Dedifferentiated amniotic fluid mesenchymal stem cell (primary cell): Measurements from ENCODE around the gene ANXA5.
"Not testable (repeated sequence)": the region's sequence is repeated elsewhere in the genome, so short reads cannot be mapped to it uniquely, and the experiment has no call there.

Experiments used
- DNase-seq: peaks from one replicate; pipeline ENCODE4 v3.0.0-alpha.2; 2016; ENCODE audit errors: extremely low spot score

Gene ANXA5

DNA sequence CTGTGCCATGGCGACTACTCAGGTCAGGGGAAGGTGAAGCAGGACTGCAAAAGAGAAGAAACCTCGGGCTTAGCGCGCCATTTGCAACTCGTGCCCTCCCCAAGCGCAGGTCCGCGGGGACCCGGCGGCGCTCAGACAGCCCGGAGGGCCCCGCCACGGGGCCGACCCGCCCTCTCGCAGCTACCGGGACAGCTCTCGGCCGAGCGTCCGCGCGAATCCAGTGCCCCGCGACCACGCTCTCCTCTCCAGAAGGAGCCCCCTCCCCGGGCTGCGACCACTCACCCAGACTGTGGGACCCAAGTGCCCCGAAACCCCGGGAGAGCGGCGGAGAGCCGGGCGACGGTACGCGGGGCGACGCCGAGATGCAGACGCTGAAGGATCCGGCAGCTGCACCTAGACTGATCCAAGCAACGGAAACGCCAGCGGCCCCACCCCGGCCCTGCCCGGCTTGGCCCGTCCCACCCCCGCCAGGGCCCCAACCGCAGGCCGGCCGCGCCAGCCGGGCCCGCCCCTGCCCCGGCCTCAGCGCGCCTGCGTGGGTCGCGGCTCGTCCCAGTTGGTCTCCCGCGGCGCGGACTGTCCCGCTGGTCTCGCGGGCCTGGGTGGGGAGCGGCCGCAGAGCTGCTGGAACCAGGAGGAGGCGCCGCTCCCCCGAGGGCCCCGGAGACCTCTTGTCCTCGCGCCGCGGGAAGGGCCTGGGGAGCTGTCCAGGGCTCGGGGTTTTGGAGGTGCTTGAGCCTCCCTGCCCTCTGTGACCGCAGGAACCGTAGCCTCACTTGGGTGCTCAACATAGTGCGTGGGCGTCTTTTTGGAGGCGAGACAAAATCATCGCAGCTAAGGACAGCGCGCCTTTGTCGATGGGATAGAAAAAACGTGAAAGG lies at the start of gene ANXA5:
Gene ANXA5 (minus strand): TSS at position 400 of the 881 bp plus-strand sequence. CDS start 391 bp downstream, at position 9.
- DNase-seq = peak; percentile 91

DNA sequence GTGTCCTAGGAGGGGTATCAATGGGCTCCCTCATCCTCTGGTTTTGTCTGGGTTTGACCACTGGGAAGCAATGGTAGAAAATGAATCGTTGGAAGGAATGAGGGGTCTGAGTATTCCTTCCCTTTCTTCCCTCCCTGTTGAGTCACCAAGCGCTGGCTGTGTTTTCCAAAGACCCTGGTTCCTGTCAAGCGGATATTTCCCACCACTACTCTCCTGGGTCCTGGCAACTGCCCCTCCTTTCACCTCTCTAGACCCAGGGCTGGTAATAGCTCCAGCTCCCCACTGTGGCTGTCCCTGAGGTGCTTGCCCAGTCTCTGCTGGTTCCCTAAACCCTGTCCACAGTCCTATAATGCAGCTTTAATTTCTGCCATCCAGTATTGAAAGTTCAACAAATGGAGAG lies 46.0 kb upstream of the ANXA5 start:
- DNase-seq = no peak

DNA sequence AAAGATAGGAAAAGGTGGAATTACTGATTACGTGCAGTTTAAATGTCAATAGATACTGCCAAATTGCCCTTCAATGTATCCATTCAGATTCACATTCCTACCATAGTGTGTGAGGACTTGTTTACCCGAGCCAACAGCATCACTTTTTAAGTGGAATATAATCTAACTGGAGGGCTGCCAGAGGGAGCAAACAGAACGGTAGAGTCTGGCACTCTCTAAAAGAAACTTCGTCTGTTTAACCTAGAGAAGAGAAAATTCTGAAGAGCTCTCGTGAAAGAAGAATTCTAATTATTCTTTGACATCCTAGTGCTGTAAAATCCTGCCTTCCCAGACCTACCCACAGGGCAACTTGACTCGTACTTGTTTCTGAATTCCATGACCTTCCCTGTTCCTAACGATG lies 45.0 kb upstream of the ANXA5 start:
- no peak for DNase-seq

DNA sequence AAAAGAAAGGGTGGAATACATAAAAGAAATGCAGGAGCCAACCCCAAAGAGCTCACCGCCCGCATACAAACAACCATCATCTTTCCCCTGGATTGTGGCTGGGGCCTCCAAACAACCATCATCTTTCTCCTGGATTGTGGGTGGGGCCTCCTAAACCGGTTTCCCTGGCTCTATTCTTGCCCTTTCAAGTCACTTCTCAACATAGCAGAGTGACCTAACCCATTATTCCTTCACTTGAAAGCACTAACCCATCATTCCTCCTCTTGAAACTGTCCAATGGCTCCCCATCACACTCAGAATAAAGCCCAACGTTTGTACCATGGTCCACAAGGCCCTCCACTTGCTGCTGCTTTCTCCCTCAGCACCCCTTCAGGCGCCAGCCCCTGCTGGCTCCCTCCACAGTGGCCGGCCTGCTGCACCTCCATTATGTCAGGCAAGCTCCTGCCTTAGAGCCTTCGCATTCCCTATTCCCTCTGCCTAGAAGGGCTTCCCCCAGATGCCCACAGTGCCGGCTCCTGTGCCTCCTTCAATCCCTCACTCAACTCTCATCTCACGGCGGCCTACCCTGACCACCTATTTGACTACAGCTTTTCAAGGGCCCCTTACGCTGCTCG lies 44.1 kb upstream of the ANXA5 start:
- no peak for DNase-seq

DNA sequence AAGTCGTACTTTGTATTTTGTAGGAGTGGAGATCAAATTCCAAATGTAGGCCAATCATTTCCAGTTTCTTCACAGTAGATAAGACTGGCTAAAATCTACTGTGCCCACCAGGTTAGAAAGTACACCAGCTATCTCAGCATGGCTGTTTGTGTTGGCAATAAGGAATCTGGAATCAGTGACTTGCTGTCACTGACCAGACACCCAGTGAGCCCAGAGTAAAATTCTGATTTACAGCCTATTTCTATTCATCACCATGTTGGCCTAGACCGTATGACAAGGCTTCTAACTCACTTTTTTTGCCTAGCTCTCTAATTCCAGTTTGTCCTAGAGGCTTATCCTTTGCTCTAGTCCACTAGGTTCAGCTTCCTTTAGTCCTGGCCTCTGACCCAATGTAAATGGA lies 42.8 kb upstream of the ANXA5 start:
- DNase-seq = no peak

DNA sequence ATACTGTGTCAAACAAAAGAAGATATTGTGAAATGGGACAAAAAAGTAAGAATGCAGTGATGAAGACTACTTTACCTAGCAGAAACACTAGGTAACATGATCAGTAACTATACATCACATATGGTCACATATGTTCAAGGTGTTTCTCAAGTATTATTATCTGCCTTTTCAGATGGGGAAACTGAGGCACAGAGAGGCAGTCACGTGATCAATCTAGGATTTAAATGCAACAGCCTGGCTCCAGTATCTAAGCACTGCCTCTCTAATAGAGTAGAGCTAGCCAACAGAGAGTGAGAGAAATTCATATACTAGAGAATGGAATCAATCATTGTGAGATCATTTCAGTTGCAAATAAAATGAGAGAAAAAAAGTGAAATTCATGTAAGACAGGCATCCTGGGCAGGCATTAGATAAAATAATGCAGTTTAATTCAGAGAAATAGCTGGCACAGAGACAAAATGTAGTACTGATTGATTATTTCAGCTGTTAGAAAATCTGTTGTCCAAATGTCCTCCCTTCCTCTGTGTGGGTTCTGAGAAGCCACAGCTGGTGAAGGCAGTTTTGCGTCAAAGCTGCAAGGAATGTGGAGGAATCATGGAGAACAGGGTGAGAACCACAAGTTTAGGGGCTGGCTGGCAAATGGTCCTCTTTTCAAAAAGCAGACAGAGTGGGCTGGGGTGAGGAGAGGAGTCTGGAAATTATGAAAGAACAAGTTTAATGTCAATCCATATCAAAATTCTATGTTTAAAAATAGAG lies 42.2 kb upstream of the ANXA5 start:
- no peak for DNase-seq

DNA sequence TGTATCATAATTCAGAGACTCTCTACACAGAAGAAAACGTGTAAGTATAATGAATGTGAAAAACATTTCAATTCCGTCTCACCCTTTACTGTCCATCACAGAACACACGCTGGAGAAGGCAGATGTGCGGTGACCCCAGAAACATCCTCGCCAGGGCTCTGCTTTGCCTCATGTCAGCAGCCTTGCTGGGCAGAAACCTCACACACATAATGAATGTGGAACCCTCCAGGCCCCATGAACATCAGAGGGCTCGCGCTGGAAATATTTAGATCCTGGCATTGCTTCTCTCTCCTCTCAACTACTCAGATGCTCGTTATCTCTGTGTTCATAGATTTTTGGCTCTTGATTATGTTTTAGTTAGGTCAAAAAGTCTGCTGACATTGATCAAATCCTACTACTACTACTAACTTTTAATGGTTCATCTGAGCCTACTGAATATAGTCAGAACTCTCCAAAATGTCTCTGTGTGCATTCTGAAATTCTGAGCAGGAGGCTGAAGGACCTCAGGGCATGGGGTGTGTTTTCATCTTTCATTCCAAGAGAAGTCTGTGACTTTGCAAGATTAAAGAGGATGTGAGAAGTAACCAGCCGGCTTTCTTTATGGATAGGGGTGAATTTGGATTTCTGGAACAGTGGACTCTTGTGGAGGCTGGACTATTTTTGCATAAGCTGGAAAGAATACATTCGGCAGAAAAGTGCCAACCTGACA lies 41.2 kb upstream of the ANXA5 start:
- no peak for DNase-seq

DNA sequence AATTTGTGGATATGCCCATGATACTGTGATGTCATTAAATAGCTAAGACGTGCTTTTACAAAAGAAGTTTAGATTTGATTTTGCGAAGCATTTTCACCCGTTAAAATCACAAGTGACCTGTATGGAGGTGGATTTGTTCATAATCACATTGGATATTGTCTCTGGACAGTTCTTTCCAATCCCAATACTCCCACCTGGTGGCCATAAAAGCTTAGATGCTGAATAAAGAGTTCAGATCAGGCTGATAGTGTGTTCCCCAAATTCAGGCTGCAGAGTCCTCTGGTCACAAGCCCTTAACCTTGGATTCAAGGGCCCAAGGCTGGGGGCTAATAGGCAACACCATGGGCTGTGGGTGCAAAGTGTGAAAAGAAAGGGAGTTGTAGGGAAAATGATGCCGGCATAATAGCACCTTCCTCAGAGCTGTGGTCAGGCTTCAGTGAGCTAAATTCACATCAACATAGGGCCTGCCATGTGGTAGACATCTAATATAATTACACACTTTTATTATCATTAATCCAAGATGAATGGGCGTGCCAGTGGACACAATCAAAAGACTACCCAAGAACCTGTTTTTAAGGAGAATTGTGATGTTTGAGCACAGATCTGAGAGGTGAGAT lies 40.1 kb upstream of the ANXA5 start:
- peak; percentile 73 for DNase-seq

DNA sequence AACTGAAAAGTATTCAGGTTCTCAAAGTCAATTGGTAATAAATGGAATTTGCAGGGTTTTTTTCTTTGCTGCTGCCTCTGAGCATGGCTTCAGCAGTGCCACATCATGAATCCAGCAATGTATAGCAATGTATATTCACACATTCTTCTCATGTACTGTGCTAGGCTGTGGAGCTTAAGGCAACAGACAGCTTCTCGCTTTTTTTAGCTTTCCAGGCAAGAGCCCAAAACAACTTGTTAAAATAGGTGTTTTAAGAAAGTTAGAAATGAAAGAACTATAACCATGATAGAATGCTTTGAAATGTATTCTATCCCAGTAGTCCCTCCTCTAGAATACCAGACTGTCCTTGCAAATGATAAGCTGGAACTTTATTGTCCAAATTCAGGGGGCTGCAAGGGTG lies 37.8 kb upstream of the ANXA5 start:
- DNase-seq = no peak

DNA sequence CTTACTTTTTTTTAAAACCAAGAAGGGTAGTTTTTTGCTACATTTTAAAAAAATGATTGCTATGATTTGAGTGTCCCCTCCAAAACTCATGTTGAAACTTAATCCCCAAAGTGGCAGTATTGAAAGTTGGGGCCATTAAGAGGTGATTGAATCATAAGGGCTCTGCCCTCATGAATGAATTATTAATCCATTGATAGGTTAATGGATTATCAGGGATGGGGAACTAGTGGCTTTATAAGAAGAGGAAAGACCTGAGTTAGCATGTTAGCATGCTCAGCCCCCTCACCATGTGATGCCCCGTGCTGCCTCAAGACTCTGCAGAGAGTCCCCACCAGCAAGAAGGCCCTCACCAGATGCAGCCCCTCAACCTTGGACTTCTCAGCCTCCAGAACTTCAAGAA lies 37.2 kb upstream of the ANXA5 start:
- no peak for DNase-seq

DNA sequence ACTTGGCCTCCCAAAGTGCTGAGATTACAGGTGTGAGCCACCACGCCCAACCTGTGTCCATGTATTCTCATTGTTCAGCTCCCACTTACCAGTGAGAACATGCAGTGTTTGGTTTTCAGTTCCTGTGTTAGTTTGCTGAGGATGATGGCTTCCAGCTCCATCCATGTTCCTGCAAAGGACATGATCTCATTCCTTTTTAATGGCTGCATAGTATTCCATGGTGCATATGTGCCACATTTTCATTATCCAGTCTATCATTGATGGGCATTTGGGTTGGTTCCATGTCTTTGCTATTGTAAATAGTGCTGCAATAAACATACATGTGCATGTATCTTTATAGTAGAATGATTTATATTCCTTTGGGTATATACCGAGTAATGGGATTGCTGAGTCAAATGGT lies 33.0 kb upstream of the ANXA5 start:
- not testable (repeated sequence) for DNase-seq

DNA sequence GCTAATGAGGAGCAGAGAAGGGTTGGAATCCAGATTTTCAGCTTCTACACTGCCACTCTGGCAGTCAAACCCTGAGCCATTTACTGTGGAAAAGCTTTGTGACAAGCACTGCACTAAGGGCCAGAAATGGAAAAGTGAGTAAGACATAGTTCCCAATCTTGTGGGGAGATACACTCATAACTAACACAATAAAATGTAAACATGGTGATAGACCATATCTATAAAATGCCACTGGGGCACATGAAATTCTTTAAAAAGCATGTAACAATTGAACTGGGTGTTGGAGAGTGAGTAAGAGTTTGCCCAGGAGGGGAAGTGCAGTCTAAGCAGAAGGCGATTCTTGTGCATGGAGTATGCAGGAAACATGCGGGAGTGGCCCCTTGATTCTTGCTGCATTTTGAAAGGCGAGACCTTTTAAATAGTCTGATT lies 32.0 kb upstream of the ANXA5 start:
- peak; percentile 57 for DNase-seq

DNA sequence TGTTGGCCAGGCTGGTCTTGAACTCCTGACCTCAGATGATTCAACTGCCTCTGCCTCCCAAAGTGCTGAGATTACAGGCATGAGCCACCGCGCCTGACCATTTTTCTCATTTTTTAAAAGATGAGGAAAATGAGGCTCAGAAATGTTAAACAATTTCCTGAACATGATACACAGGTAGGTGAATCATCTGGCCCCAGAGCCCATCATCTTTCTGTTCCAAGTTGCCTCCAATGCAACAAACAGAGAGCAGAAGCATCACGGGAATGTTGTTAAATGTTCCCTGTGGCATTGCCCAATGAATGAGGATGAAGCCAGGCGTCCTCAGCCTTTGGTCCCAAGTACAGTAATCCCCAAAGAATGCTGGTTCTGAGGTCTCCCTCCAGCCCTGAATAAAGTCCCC lies 31.3 kb upstream of the ANXA5 start:
- peak; percentile 66 for DNase-seq

DNA sequence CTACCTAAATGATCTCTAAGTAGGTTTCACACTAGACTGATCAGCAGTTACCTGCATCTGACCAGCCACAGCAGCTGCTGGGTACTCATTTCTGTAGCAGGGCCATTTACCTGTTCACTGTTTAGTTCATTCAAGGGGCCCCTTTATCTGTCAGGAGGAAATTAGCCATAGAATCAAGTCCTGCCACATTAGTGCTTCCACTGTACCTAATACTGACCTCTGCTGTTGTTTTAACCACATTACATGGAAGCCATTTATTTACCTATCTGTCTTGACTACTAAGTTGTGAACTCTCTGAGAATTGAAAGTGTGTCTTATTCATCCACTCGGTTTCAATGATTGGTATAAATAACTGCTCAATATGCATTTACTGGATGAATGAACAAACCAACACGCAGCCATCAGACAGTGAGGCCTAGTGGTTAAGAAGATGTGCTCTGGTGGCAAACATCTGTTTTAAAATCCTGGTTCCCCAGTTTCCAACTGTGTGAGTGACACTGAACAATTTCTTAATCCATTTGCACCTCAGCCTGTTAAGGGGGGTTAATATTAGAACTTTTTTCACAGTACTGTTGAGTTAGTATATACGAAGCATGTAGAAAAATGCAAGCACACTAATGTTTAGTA lies 30.0 kb upstream of the ANXA5 start:
- DNase-seq = peak; percentile 68

DNA sequence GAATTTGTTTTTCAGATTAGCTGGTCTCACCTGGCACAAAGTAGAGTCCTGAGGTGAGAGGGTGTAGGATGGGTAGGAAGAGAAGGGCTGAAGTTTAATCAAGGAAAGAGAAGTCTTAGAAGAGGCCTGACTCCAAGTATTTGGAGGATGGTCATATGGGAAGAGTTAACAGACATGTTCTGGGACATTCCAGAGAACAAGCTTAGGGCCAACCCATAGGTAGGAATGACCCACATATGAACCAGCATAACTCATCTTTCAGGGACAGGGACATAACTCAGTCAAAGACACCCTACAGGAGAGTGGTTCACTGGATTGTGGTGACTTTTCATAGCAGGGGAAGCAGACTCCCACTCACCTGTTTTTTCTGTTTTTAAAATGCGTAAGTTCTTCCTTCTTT lies 27.9 kb upstream of the ANXA5 start:
- no peak for DNase-seq

DNA sequence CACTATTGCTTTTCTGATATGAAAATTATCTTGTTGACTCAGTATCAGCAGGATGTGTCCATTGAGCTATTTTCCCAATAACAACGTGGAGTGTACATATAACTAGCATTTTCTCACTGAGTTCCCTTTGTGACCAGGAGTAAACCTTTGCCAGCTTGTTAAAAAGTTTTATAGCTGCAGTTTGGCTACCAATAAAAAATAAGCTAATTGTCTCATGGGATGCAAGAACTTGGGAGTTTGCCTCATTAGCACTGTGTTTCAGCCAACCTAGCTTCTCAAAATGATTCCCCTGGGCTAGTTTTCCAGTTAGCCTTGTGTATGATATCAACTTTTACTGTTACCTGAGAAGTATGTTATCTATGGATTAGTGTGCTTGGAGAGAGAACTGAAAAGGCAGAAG lies 24.9 kb upstream of the ANXA5 start:
- no peak for DNase-seq

DNA sequence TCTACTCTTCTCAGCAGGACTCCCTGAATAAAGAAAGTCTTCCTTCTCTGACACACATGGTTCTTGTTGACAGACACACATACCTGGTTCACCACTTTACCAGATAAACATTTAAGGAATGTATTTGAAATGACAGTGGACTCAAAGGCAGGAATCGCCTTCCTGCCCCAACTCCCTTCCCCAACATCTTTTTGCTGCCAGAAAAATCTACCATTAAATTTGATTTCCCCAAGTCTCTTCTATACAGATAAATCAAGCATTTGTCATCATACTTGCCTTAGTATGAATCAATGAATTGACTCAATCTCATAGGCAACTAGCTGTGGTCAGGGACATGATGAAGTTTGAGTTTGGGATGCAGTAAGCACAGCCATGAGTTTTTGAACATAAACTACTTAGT lies 23.3 kb upstream of the ANXA5 start:
- no peak for DNase-seq

DNA sequence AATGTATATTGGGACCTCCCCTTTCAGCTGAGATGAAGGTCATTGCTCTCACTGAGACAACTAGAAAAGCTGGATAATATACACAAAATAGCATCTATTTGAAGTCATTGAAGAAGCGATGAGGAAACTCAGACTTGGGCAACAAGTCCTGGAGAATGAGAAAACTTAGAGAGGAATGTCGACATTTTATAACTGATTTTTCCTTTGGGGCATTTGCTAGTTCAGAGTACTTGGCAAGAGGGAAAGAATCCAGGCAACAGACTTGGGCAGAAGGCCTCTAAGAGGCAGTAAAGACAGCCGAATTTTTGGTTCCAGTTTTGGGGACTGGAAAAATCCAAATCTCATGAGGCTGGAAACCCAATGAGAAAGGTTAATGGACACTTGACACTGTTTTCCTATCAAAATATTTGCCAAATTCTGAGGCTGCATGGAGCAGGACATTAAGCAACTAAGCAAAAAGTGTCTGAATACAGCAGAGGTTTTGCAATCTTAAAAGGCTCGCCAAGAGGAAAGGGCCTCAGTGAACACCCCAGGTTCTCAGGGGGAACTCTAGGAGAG lies 21.0 kb upstream of the ANXA5 start:
- DNase-seq = peak; percentile 62

DNA sequence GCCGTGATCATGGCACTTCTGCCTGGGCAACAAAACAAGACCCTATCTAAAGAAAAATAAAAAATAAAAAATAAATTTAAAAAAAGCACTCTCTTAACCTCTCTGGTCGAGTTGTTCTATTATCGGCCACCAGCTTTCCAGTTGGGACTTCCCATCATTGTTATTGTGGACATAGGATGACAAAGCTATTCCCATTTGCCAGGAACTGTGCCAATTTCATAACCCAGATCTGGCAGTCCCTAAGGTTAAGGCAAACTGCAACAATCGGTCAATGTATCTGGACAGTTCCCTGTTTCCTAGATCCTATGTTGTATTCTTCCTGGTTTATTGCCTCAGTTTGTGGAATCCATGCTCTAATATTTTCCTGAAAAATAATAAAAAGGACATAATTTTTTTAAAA lies 17.8 kb upstream of the ANXA5 start:
- no peak for DNase-seq

DNA sequence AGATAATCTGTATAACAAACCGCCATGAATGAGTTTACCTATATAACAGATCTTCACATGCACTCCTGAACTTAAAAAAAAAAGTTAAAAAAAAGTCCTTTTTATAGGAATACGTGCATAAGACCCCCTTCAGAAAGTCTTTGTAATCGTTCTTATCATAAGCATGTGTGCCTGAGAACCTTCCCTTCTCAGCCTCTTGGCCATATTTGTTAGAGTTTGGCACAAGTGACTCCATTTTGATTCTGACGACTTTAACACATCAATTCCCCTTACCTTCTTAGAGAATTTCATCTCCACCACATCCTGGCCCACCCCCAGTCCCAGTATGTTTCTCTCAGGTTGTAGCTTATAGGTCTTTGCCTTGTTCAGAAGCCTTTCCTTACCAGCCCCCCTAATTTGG lies 16.0 kb upstream of the ANXA5 start:
- DNase-seq = no peak
